H1 (cell line): ENCODE measurements around the gene TPD52L1. TPM values are rescaled to one million over a fixed set of nuclear protein-coding genes. Genes with fewer than 3 reads are reported as not detected.

ENCODE experiments used
- BACH1 ChIP-seq: IDR thresholded peaks from 2 replicates; pipeline ENCODE4 v1.6.1; 2012; ENCODE audit warnings: low read length, improper control_type of control experiment
- CEBPB ChIP-seq: IDR thresholded peaks from 2 replicates; pipeline ENCODE4 v1.6.1; 2012; ENCODE audit warnings: low read depth, low read length
- CHD7 ChIP-seq: fragments of 300-600 bp; sonication (generic); IDR thresholded peaks from 2 replicates; pipeline ENCODE4 v1.7.1; 2012; ENCODE audit warnings: low read length, moderate library complexity, mild to moderate bottlenecking, inconsistent platforms; ENCODE audit not compliant: insufficient replicate concordance
- FOSL1 ChIP-seq: IDR thresholded peaks from 2 replicates; pipeline ENCODE4 v1.6.1; 2011; ENCODE audit warnings: mild to moderate bottlenecking, low read depth, low read length, moderate library complexity; ENCODE audit not compliant: insufficient read depth
- HDAC2 ChIP-seq, 2 experiments: fragments of 300-600 bp in 1 of 2; sonication (generic) in 1 of 2; IDR thresholded peaks; 2 replicates each; pipeline ENCODE4 v1.6.1; 2011 to 2012; ENCODE audit warnings: low read depth in 2 of 2, low read length in 2 of 2, mild to moderate bottlenecking in 2 of 2, moderate library complexity in 2 of 2, borderline replicate concordance in 1 of 2, inconsistent platforms in 1 of 2
- RBBP5 ChIP-seq: IDR thresholded peaks from 2 replicates; pipeline ENCODE4 v1.7.1; 2012; ENCODE audit warnings: low read depth, mild to moderate bottlenecking, inconsistent platforms, low read length, moderate library complexity, borderline replicate concordance
- TAF7 ChIP-seq: optimal IDR thresholded peaks from 2 replicates; pipeline ENCODE3; 2011; ENCODE audit warnings: low read depth, mild to moderate bottlenecking, inconsistent platforms, low read length, moderate library complexity, borderline replicate concordance
- YY1 ChIP-seq: IDR thresholded peaks from 2 replicates; pipeline ENCODE4 v1.6.1; 2011; ENCODE audit warnings: low read depth, mild to moderate bottlenecking, low read length
- polyA plus RNA-seq, 7 experiments: library from polyadenylated mRNA; depleted of rRNA in 3 of 7; stranded (reverse) in 5 of 7; unstranded in 2 of 7; fragments of >200 nt in 5 of 7; fragments of 200-250 nt in 2 of 7; gene quantifications; 1 replicate in 5 of 7; 2 replicates in 1 of 7; 4 replicates in 1 of 7; pipeline versions ENCODE4 v1.2.1 to v1.2.3, GENCODE V29; 2011 to 2013; ENCODE audit warnings: missing spikeins in 2 of 7, mixed read lengths in 2 of 7
- total RNA-seq: library from RNA; stranded (reverse); fragmentation: NEBNext Ultra II Directional; extraction: Animal tissue kit (Norgen Biotek cat#: 25700); gene quantifications from 2 replicates; pipeline ENCODE4 v1.2.1, GENCODE V29; 2021

Gene TPD52L1
- total and polyA plus RNA-seq, 2 of the 8 experiments (the other 6 are each of a cell fraction or from before 2014, with no cell fraction given): 7.4 to 14.2 TPM

GRCh38 chr6:125188594-125189203 is 35.1 kb downstream of the TPD52L1 start (continued):
- TF ChIP-seq CHD7 (no peak), YY1 (no peak), FOSL1 (no peak), BACH1 (no peak), HDAC2 (IDR thresholded peaks at IDR 0.05; ENCODE audit: borderline replicate concordance in 1 of 2, low read depth in 2 of 2, low read length in 2 of 2) (no peak), CEBPB (no peak), TAF7 (no peak), RBBP5 (no peak)
